OCI-LY7 (cell line): ENCODE data around the gene ABCC3. TPM values are rescaled to one million over a fixed set of nuclear protein-coding genes. Genes with fewer than 3 reads are reported as not detected.

Source experiments
- BruUV-seq: library from RNA; stranded (reverse); fragments of 400-500 nt; replicated peaks from 2 replicates; lab custom pipeline; 2021; lab: Mats Ljungman, UMichigan
- CTCF ChIA-PET: fragments of 300-600 bp; sonication (Branson Sonifier 250); formaldehyde crosslinking; loops from one replicate; lab custom pipeline; 2022; ENCODE audit warnings: antibody characterized with exemption; ENCODE audit not compliant: unreplicated experiment; lab: Charles Lee
- POLR2A ChIA-PET: fragments of 300-600 bp; sonication (Branson Sonifier 250); formaldehyde crosslinking; loops from one replicate; lab custom pipeline; 2022; ENCODE audit warnings: antibody characterized with exemption; lab: Charles Lee
- DNase-seq: peaks from one replicate; pipeline ENCODE4 v3.0.0-alpha.2; 2015; ENCODE audit warnings: low spot score
- H2AFZ ChIP-seq: fragments of 200-600 bp; sonication (generic), shearing (Covaris generic); 2 replicates; pipeline ENCODE4 v1.6.1; 2014; ENCODE audit warnings: mild to moderate bottlenecking, antibody characterized with exemption, low read length, moderate library complexity
- H3K27ac ChIP-seq: fragments of 200-600 bp; sonication (generic); 2 replicates; pipeline ENCODE4 v1.5.1; 2014; ENCODE audit warnings: mixed run types, low read depth, mild to moderate bottlenecking, moderate library complexity, low read length, inconsistent platforms; ENCODE audit not compliant: poor library complexity, severe bottlenecking
- H3K36me3 ChIP-seq: fragments of 200-600 bp; sonication (generic); 2 replicates; pipeline ENCODE4 v1.6.1; 2014; ENCODE audit warnings: mild to moderate bottlenecking, antibody characterized with exemption, low read length, moderate library complexity, mixed read lengths; ENCODE audit not compliant: insufficient read depth
- H3K4me1 ChIP-seq: fragments of 200-600 bp; sonication (generic); 2 replicates; pipeline ENCODE4 v1.5.1; 2014; ENCODE audit warnings: mild to moderate bottlenecking, low read length; ENCODE audit not compliant: insufficient read depth, poor library complexity, severe bottlenecking
- H3K4me2 ChIP-seq: fragments of 200-600 bp; sonication (generic); 2 replicates; pipeline ENCODE4 v1.6.1; 2014; ENCODE audit warnings: mild to moderate bottlenecking, low read length
- H3K4me3 ChIP-seq: fragments of 200-600 bp; sonication (generic); 2 replicates; pipeline ENCODE4 v1.5.1; 2014; ENCODE audit warnings: mild to moderate bottlenecking, low read depth, low read length; ENCODE audit not compliant: poor library complexity, severe bottlenecking
- H3K79me2 ChIP-seq: fragments of 200-600 bp; sonication (generic); 2 replicates; pipeline ENCODE4 v1.6.1; 2016; ENCODE audit warnings: low read depth, mild to moderate bottlenecking, low read length, moderate library complexity, mixed read lengths; ENCODE audit not compliant: insufficient read depth
- H3K9me2 ChIP-seq: fragments of 200-600 bp; sonication (generic); 2 replicates; pipeline ENCODE4 v1.6.1; 2016; ENCODE audit warnings: mild to moderate bottlenecking, low read length, mixed read lengths; ENCODE audit not compliant: insufficient read depth
- H3K9me3 ChIP-seq: fragments of 200-600 bp; sonication (generic); 2 replicates; pipeline ENCODE4 v1.6.1; 2014; ENCODE audit warnings: mild to moderate bottlenecking, mixed run types, low read length, mixed read lengths
- H4K20me1 ChIP-seq: fragments of 200-600 bp; sonication (generic); 2 replicates; pipeline ENCODE4 v1.6.1; 2014; ENCODE audit warnings: mild to moderate bottlenecking, antibody characterized with exemption, low read length, moderate library complexity, mixed read lengths; ENCODE audit not compliant: insufficient read depth
- CTCF ChIP-seq: fragments of 200-600 bp; sonication (generic); conservative IDR thresholded peaks from 2 replicates; pipeline ENCODE4 v1.5.1; 2014; ENCODE audit warnings: mild to moderate bottlenecking, antibody characterized with exemption, low read length, moderate library complexity, mixed read lengths
- EZH2phosphoT487 ChIP-seq: fragments of 200-600 bp; sonication (generic); IDR thresholded peaks from 2 replicates; pipeline ENCODE4 v1.6.1; 2018; ENCODE audit warnings: low read depth, borderline replicate concordance, mild to moderate bottlenecking, mixed run types, antibody characterized with exemption, low read length, moderate library complexity, mixed read lengths
- intact Hi-C: fragments of 100-400 bp; cut with micrococcal nuclease; formaldehyde crosslinking; loops from one replicate; pipeline ENCODE4 v1.10.0; 2022; ENCODE audit not compliant: unreplicated experiment
- total RNA-seq, 2 experiments: library from RNA; depleted of rRNA in 1 of 2; stranded (reverse); fragments of >200 nt in 1 of 2; shearing (Covaris generic) in 1 of 2; gene quantifications; 2 replicates each; pipeline ENCODE4 v1.2.3, GENCODE V29; 2014 to 2022

ABCC3 gene
- total RNA-seq, 2 experiments from 2014 or later: not detected

GRCh38 chr17:50627036-50627781, 7.5 kb upstream of the ABCC3 start:
- H3K4me2 ChIP-seq: no peak overlapping the region
- no peak overlapping the region for H2AFZ ChIP-seq
- POLR2A ChIA-PET: interaction anchor here (0.9 kb wide), 1 partner anchor 9 kb away, joined by 4 read pairs; no protein-coding TSS in a partner anchor
- intact Hi-C loops: loop anchor here (2.0 kb wide), 1 partner anchor 144 kb away; no protein-coding TSS in a partner anchor
- H3K4me3 ChIP-seq: no peak overlapping the region
- no TSS peak for BruUV-seq
- no peak for DNase-seq
- no peak overlapping the region for H3K27ac ChIP-seq
- no peaks in the 10 kb centered on the region for H3K4me1 ChIP-seq
- no peaks in the 10 kb centered on the region for H3K9me2 ChIP-seq
- no peaks in the 10 kb centered on the region for H4K20me1 ChIP-seq
- no peaks in the 10 kb centered on the region for H3K36me3 ChIP-seq
- no peaks in the 10 kb centered on the region for H3K9me3 ChIP-seq
- CTCF ChIA-PET: no interaction called here
- TF ChIP-seq EZH2phosphoT487: no peak
- no peak for TF ChIP-seq CTCF
- no peaks in the 10 kb centered on the region for H3K79me2 ChIP-seq

GRCh38 chr17:50627782-50628601, 6.7 kb upstream of the ABCC3 start:
- no peak for TF ChIP-seq CTCF
- no peak for TF ChIP-seq EZH2phosphoT487
- ChIA-PET POLR2A (interaction anchor here (0.9 kb wide), 1 partner anchor 8 kb away, joined by 4 read pairs; no protein-coding TSS in a partner anchor), CTCF (no interaction called here)
- Histone ChIP-seq H3K4me2 (no peak overlapping the region), H3K4me1 (no peaks in the 10 kb centered on the region), H3K79me2 (no peaks in the 10 kb centered on the region), H3K36me3 (no peaks in the 10 kb centered on the region), H4K20me1 (no peaks in the 10 kb centered on the region), H2AFZ (no peak overlapping the region), H3K4me3 (no peak overlapping the region), H3K9me3 (no peaks in the 10 kb centered on the region), H3K9me2 (no peaks in the 10 kb centered on the region), H3K27ac (no peak overlapping the region)
- intact Hi-C loops: loop anchor here (2.0 kb wide), 1 partner anchor 145 kb away; no protein-coding TSS in a partner anchor
- no peak for DNase-seq
- no TSS peak for BruUV-seq
